Spleen (tissue), 11 donors: ENCODE data around the gene SLC11A1. TPM values are rescaled to one million over a fixed set of nuclear protein-coding genes. Genes with fewer than 3 reads are reported as not detected.

Experiments used
- DNase-seq: peaks from one replicate; pipeline ENCODE4 v3.0.0-alpha.2; 2020
- H3K27ac ChIP-seq, 8 donors: fragments of 200-600 bp; sonication (generic) in 7 of 8; 1 replicate in 4 of 8; 2 replicates in 4 of 8; pipeline versions ENCODE4 v1.5.0 to v1.8.0; 2016 to 2021; ENCODE audit warnings: inconsistent platforms in 4 of 8, mild to moderate bottlenecking in 4 of 8, moderate library complexity in 1 of 8
- H3K27me3 ChIP-seq, 7 donors: fragments of 200-600 bp; sonication (generic) in 6 of 7; replicated peaks in 1 of 7; 1 replicate in 4 of 7; 2 replicates in 3 of 7; pipeline versions ENCODE4 v1.5.0 to v1.8.0; 2016 to 2021; ENCODE audit warnings: inconsistent platforms in 3 of 7, mild to moderate bottlenecking in 1 of 7
- H3K36me3 ChIP-seq, 6 donors: fragments of 200-600 bp; sonication (generic) in 5 of 6; 1 replicate in 4 of 6; 2 replicates in 2 of 6; pipeline versions ENCODE4 v1.5.0 to v1.8.0; 2016 to 2021; ENCODE audit warnings: inconsistent platforms in 2 of 6
- H3K4me1 ChIP-seq, 6 donors: fragments of 200-600 bp; sonication (generic) in 5 of 6; 1 replicate in 3 of 6; 2 replicates in 3 of 6; pipeline versions ENCODE4 v1.5.0 to v1.8.0; 2016 to 2021; ENCODE audit warnings: inconsistent platforms in 3 of 6
- H3K4me3 ChIP-seq, 8 donors: fragments of 200-600 bp; sonication (generic) in 7 of 8; 1 replicate in 4 of 8; 2 replicates in 4 of 8; pipeline versions ENCODE4 v1.5.0 to v1.8.0; 2016 to 2021; ENCODE audit warnings: inconsistent platforms in 4 of 8, mild to moderate bottlenecking in 4 of 8, moderate library complexity in 2 of 8
- H3K9me3 ChIP-seq, 8 donors: fragments of 200-600 bp; sonication (generic) in 7 of 8; 1 replicate in 4 of 8; 2 replicates in 4 of 8; pipeline versions ENCODE4 v1.5.0 to v1.8.0; 2016 to 2021; ENCODE audit warnings: inconsistent platforms in 4 of 8
- POLR2A ChIP-seq, 3 donors: fragments of 450-650 bp; IDR thresholded peaks; one replicate each; pipeline ENCODE4 v1.5.1; 2017; ENCODE audit warnings: antibody characterized with exemption in 3 of 3, mild to moderate bottlenecking in 1 of 3
- POLR2AphosphoS5 ChIP-seq, 3 donors: sonication (generic); formaldehyde crosslinking; IDR thresholded peaks; one replicate each; pipeline ENCODE4 v1.5.1; 2017; ENCODE audit warnings: antibody characterized with exemption in 3 of 3
- WGBS, 5 donors: extraction: QIAGEN DNeasy Blood & Tissue Kit in 3 of 5; methylation state at CpG; one replicate each; pipeline versions ENCODE4 v1.1.5 to v1.1.7; 2013 to 2018; 5-methylcytosine and 5-hydroxymethylcytosine counted together
- intact Hi-C: fragments of 100-400 bp; cut with DNase I; formaldehyde crosslinking; loops from one replicate; pipeline ENCODE4 v1.15.0; 2023; ENCODE audit warnings: low total_unique reads
- polyA plus RNA-seq, 3 donors: library from polyadenylated mRNA; stranded (reverse); fragments of 200-250 nt; gene quantifications; one replicate each; pipeline ENCODE4 v1.2.1, GENCODE V29; 2013
- total RNA-seq, 7 donors: library from RNA; depleted of rRNA in 3 of 7; stranded (reverse); fragments of >200 nt in 3 of 7; fragmentation: NEBNext Ultra II Directional in 4 of 7; extraction: Animal tissue kit (Norgen Biotek cat#: 25700) in 4 of 7; gene quantifications; one replicate each; pipeline versions ENCODE4 v1.1.0 to v1.2.1, GENCODE V29; 2016 to 2021
- TF ChIP-seq, protein P1 (sequence below), 11 experiments: fragments of 200-600 bp in 7 of 11; fragments of 450-650 bp in 4 of 11; sonication (generic) in 4 of 11; IDR thresholded peaks in 8 of 11; conservative IDR thresholded peaks in 3 of 11; 1 replicate in 7 of 11; 2 replicates in 4 of 11; pipeline versions ENCODE4 v1.4.0 to v1.8.0; 2016 to 2021; ENCODE audit warnings: antibody characterized with exemption in 11 of 11, inconsistent platforms in 4 of 11, mild to moderate bottlenecking in 1 of 11
- donor health status: healthy with polysubstance abuse.
- donor health status: DM: no; HTN: no; CAD: no; lungs with moderate emphysema.
- donor health status: DM: no; HTN: no; CAD: no.
- donor health status: Bipolar disorder and iron deficiency.
- donor health status: healthy.
- donor health status: DM: no; HTN: no; CAD: no.
- donor health status: DM: yes; HTN: yes; CAD: no.

Gene SLC11A1
- total and polyA plus RNA-seq, 10 donors: 6.2 to 576 (median 88.0) TPM

DNA sequence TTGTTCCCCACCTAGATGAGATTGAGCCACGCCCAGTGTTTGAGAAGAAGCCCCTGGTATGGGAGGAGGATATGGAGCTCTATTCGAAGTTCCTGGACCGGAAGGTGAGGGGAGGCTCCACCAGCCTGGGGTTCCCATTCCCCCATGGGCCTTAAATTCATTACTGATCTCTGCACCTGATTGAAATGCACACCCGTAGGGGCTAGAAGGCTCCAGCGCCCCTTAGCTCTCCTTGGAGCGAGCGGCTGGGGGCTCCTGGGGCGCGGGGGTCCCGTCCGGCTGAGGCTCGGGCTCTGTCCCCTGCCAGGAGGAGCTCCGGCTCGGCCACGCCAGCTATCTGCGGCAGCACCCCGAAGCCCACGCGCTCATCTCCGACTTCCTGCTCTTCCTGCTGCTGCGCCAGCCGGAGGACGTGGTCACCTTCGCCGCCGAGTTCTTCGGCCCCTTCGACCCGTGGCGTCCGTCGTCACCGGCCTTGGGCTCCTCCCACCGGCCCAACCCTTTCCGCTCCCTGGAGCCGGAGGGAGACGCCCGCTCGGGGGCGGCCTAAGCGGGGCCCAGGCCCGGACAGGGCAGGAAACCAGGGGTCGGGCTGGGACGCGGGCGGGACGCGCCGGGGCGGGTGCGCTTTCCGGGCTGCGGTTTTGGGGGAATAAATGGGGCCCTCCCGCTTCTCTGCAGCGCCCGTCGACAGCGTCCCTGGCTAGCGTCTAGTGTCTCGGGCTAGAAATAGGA is 14.5 kb upstream of the SLC11A1 start:
- peak overlapping the region; percentile 84 to 97 (median 93) for H3K27ac ChIP-seq
- H3K4me3 ChIP-seq: peak overlapping the region; percentile 4 to 68 (median 44)
- no peaks in the 10 kb centered on the region for H3K36me3 ChIP-seq
- no peaks in the 10 kb centered on the region for H3K27me3 ChIP-seq
- DNase-seq: peak; percentile 98
- TF ChIP-seq POLR2A (IDR thresholded peaks at IDR 0.05) (peak in 2 of 3 donors; percentile 66 to 75), POLR2AphosphoS5 (IDR thresholded peaks at IDR 0.05) (peak; percentile 98 to 99 (median 99))
- TF ChIP-seq, protein P1, sequence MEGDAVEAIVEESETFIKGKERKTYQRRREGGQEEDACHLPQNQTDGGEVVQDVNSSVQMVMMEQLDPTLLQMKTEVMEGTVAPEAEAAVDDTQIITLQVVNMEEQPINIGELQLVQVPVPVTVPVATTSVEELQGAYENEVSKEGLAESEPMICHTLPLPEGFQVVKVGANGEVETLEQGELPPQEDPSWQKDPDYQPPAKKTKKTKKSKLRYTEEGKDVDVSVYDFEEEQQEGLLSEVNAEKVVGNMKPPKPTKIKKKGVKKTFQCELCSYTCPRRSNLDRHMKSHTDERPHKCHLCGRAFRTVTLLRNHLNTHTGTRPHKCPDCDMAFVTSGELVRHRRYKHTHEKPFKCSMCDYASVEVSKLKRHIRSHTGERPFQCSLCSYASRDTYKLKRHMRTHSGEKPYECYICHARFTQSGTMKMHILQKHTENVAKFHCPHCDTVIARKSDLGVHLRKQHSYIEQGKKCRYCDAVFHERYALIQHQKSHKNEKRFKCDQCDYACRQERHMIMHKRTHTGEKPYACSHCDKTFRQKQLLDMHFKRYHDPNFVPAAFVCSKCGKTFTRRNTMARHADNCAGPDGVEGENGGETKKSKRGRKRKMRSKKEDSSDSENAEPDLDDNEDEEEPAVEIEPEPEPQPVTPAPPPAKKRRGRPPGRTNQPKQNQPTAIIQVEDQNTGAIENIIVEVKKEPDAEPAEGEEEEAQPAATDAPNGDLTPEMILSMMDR (IDR thresholded peaks at IDR 0.05 in 8 of 11, conservative IDR thresholded peaks at IDR 0.05 in 3 of 11): peak in 7 of 11 experiments; percentile 7 to 47 (median 26)
- H3K4me1 ChIP-seq: peaks cover 0 to 90% (median 44%) of the 10 kb centered on the region in 6 donors
- intact Hi-C loops: no loop called here
- H3K9me3 ChIP-seq: peaks cover 0 to 10% (median 6%) of the 10 kb centered on the region in 8 donors
- WGBS, 5 donors: 2 to 6% (median 3%) methylated on average over 35 to 60 of the region's 60 CpGs

DNA sequence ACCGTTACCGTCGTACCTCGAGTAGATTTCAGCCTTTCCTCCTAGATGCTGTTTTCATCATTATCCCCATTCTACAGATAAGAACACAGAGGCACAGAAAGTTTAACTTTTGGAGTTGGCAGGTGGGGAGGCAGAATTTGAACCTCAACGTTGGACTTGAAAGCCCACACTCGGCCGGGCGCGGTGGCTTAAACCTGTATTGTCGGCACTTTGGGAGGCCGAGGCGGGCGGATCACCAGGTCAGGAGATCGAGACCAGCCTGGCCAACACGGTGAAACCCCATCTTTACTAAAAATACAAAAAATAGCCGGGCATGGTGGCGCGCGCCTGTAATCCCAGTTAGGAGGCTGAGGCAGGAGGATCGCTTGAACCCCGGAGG is 13.9 kb upstream of the SLC11A1 start:
- Histone ChIP-seq H3K27me3 (no peaks in the 10 kb centered on the region), H3K36me3 (no peaks in the 10 kb centered on the region), H3K27ac (peak overlapping the region; percentile 84 to 97 (median 93)), H3K9me3 (peaks cover 0 to 10% (median 6%) of the 10 kb centered on the region in 8 donors), H3K4me3 (peak overlapping the region; percentile 4 to 68 (median 44)), H3K4me1 (peaks cover 0 to 88% (median 41%) of the 10 kb centered on the region in 6 donors)
- peak; percentile 83 for DNase-seq
- TF ChIP-seq, protein P1 (IDR thresholded peaks at IDR 0.05 in 8 of 11, conservative IDR thresholded peaks at IDR 0.05 in 3 of 11): peak in 1 of 11 experiments; percentile 4
- no peak for TF ChIP-seq POLR2A (IDR thresholded peaks at IDR 0.05)
- WGBS, 5 donors: 41 to 55% (median 53%) methylated on average over 21 of the region's 21 CpGs
- intact Hi-C loops: no loop called here

DNA sequence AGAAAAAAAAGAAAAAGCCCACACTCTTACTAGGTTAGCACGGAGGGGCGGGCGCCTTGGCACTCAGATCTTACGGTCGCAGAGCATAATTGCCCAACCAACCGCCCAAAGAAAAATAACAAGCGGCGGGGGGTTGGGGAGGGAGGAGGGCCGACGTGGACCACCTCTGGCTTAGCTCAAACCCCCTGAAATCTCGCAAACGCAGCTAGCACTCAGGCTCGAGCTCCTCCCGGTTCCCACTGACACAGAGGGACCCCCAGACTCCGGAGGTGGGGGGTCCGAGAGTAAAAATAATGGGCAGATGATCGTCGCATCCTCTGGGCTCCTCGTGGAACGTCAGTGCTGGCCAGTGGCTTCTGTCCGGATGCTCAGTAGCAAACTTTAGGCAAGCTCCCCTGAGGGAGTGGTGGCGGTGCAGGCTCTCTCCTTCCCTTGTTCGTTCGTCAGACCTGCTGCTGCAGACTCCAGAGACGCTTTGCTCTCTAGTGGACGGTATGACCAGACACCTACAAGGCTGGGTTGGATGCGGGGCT is 13.4 kb upstream of the SLC11A1 start:
- 35 to 51% (median 42%) methylated on average over 24 to 27 of the region's 27 CpGs for WGBS, 5 donors
- peaks cover 0 to 83% (median 40%) of the 10 kb centered on the region in 6 donors for H3K4me1 ChIP-seq
- intact Hi-C loops: no loop called here
- TF ChIP-seq, protein P1 (IDR thresholded peaks at IDR 0.05 in 8 of 11, conservative IDR thresholded peaks at IDR 0.05 in 3 of 11): peak in 1 of 11 experiments; percentile 8
- TF ChIP-seq POLR2AphosphoS5 (IDR thresholded peaks at IDR 0.05): peak in 1 of 3 donors; percentile 41
- no peak for TF ChIP-seq POLR2A (IDR thresholded peaks at IDR 0.05)
- H3K27me3 ChIP-seq: no peaks in the 10 kb centered on the region
- peak overlapping the region in 4 of 8 donors; percentile 45 to 68 (median 47) for H3K4me3 ChIP-seq
- peaks cover 0 to 10% (median 6%) of the 10 kb centered on the region in 8 donors for H3K9me3 ChIP-seq
- H3K27ac ChIP-seq: peak overlapping the region in 7 of 8 donors; percentile 91 to 97 (median 93)
- peak; percentile 86 for DNase-seq
- H3K36me3 ChIP-seq: no peaks in the 10 kb centered on the region

DNA sequence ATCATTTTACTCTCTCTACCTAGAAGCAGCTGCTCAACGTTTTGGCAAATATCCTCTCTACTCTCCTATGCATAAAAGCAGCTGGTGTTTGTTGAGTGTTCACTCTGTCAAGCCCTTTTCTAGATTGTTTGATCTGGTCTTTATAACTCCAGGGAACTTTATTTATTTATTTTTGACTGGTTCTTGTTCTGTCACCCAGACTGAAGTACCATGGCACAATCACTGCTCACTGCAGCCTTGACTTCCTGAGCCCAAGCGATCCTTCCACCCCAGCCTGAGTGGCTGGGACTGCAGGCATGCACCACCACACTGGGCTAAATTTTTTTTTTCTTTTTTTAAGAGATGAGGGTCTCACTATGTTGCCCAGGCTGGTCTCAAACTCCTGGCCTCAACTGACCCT is 12.7 kb upstream of the SLC11A1 start:
- peak overlapping the region in 2 of 8 donors; percentile 45 to 68 for H3K4me3 ChIP-seq
- intact Hi-C loops: no loop called here
- H3K27ac ChIP-seq: peak overlapping the region in 7 of 8 donors; percentile 91 to 97 (median 93)
- no peak for TF ChIP-seq POLR2AphosphoS5 (IDR thresholded peaks at IDR 0.05)
- 24 to 45% (median 34%) methylated on average over 2 of the region's 2 CpGs for WGBS, 5 donors
- no peaks in the 10 kb centered on the region for H3K36me3 ChIP-seq
- DNase-seq: no peak
- H3K27me3 ChIP-seq: no peaks in the 10 kb centered on the region
- H3K4me1 ChIP-seq: peaks cover 0 to 76% (median 40%) of the 10 kb centered on the region in 6 donors
- peaks cover 0 to 10% (median 6%) of the 10 kb centered on the region in 8 donors for H3K9me3 ChIP-seq
